PC-3 (cell line): ENCODE results near the gene REG4. TPM values are rescaled to one million over a fixed set of nuclear protein-coding genes. Genes with fewer than 3 reads are reported as not detected.
"Not testable (repeated sequence)": the region's sequence is repeated elsewhere in the genome, so short reads cannot be mapped to it uniquely, and the experiment has no call there.

Experiments
- ATAC-seq: fragments of 200-7000 bp; cut with Tn5 transposase; 2 replicates; pipeline ENCODE4 v1.9.1; 2020; ENCODE audit warnings: mild to moderate bottlenecking, moderate library complexity
- Bru-seq: library from RNA; stranded (reverse); fragments of 400-500 nt; gene quantifications from one replicate; lab custom pipeline; 2021; lab: Mats Ljungman, UMichigan
- BruChase-seq, 2 experiments: library from RNA; stranded (reverse); fragments of 400-500 nt; gene quantifications; one replicate each; lab custom pipeline; 2021; lab: Mats Ljungman, UMichigan
- BruUV-seq: library from RNA; stranded (reverse); fragments of 400-500 nt; replicated peaks from 2 replicates; lab custom pipeline; 2021; lab: Mats Ljungman, UMichigan
- CTCF ChIA-PET: fragments of 300-600 bp; sonication (Branson Sonifier 250); formaldehyde crosslinking; loops from one replicate; lab custom pipeline; 2022; ENCODE audit warnings: antibody characterized with exemption; lab: Charles Lee
- POLR2A ChIA-PET: fragments of 300-600 bp; sonication (Branson Sonifier 250); formaldehyde crosslinking; loops from one replicate; lab custom pipeline; 2022; ENCODE audit warnings: antibody characterized with exemption; ENCODE audit not compliant: unreplicated experiment; lab: Charles Lee
- DNase-seq: peaks from one replicate; pipeline ENCODE4 v3.0.0-alpha.2; 2015
- H2AFZ ChIP-seq: fragments of 300-600 bp; sonication (generic); 2 replicates; pipeline ENCODE4 v1.6.0; 2016; ENCODE audit warnings: antibody characterized with exemption, low read length
- H3F3A ChIP-seq: fragments of 300-600 bp; sonication (generic); one replicate; pipeline ENCODE4 v1.6.0; 2017; ENCODE audit warnings: antibody characterized with exemption, low read length, control low read depth, mild to moderate bottlenecking; ENCODE audit not compliant: unreplicated experiment
- H3K27ac ChIP-seq: fragments of 300-600 bp; sonication (generic); 2 replicates; pipeline ENCODE4 v1.5.1; 2016; ENCODE audit warnings: mild to moderate bottlenecking, low read length
- H3K27me3 ChIP-seq: fragments of 300-600 bp; sonication (generic); 2 replicates; pipeline ENCODE4 v1.6.1; 2016; ENCODE audit warnings: low read length, mixed read lengths
- H3K36me3 ChIP-seq: fragments of 300-600 bp; sonication (generic); 2 replicates; pipeline ENCODE4 v1.6.1; 2016; ENCODE audit warnings: low read depth, mixed run types, low read length, mixed read lengths
- H3K4me1 ChIP-seq: fragments of 300-600 bp; sonication (generic); 2 replicates; pipeline ENCODE4 v1.5.1; 2016; ENCODE audit warnings: low read length; ENCODE audit not compliant: insufficient read depth
- H3K4me2 ChIP-seq: fragments of 300-600 bp; sonication (generic); 2 replicates; pipeline ENCODE4 v1.6.0; 2016; ENCODE audit warnings: low read length
- H3K4me3 ChIP-seq: fragments of 300-600 bp; sonication (generic); 2 replicates; pipeline ENCODE4 v1.5.1; 2016; ENCODE audit warnings: mild to moderate bottlenecking, low read length, mixed read lengths
- H3K79me2 ChIP-seq: fragments of 300-600 bp; sonication (generic); 2 replicates; pipeline ENCODE4 v1.6.1; 2017; ENCODE audit warnings: low read length, mixed read lengths
- H3K9ac ChIP-seq: fragments of 300-600 bp; sonication (generic); 2 replicates; pipeline ENCODE4 v1.6.0; 2016; ENCODE audit warnings: mild to moderate bottlenecking, low read length
- H3K9me2 ChIP-seq: fragments of 300-600 bp; sonication (generic); replicated peaks from 2 replicates; pipeline ENCODE4 v1.6.1; 2016; ENCODE audit warnings: mixed run types, low read length, mixed read lengths
- H3K9me3 ChIP-seq: fragments of 300-600 bp; sonication (generic); 2 replicates; pipeline ENCODE4 v1.6.1; 2016; ENCODE audit warnings: low read length, mixed read lengths
- H4K20me1 ChIP-seq: fragments of 300-600 bp; sonication (generic); 2 replicates; pipeline ENCODE4 v1.6.1; 2016; ENCODE audit warnings: low read length, mixed read lengths
- CTCF ChIP-seq: fragments of 300-600 bp; sonication (generic); conservative IDR thresholded peaks from 2 replicates; pipeline ENCODE4 v1.5.1; 2017; ENCODE audit warnings: antibody characterized with exemption, low read depth, mild to moderate bottlenecking, low read length
- EZH2 ChIP-seq: fragments of 300-600 bp; sonication (generic); IDR thresholded peaks from one replicate; pipeline ENCODE4 v1.6.1; 2017; ENCODE audit warnings: antibody characterized with exemption, mild to moderate bottlenecking, low read length; ENCODE audit not compliant: unreplicated experiment
- EZH2phosphoT487 ChIP-seq: fragments of 300-600 bp; sonication (generic); IDR thresholded peaks from 2 replicates; pipeline ENCODE4 v1.6.1; 2018; ENCODE audit warnings: mild to moderate bottlenecking, antibody characterized with exemption, low read length, borderline replicate concordance
- intact Hi-C: fragments of 100-400 bp; cut with micrococcal nuclease; formaldehyde crosslinking; loops from 2 replicates; pipeline ENCODE4 v1.9.0; 2023
- long read RNA-seq: library from polyadenylated mRNA; unstranded; transcript quantifications from one replicate; pipeline ENCODE4 v2.0.0, GENCODE V29; 2021; ENCODE audit not compliant: unreplicated experiment
- total RNA-seq: library from RNA; depleted of rRNA; stranded (reverse); fragments of >200 nt; gene quantifications from 2 replicates; pipeline ENCODE4 v1.2.3, GENCODE V29; 2014; rRNA removed

REG4 gene
- total RNA-seq: 0.40 and 0.87 TPM in 2 replicates
- Bru-seq, nascent RNA: percentile 37 among the genes with signal in this experiment
- BruChase-seq, experiment 1, labeled RNA remaining after a 6-hour chase: percentile 38 among the genes with signal in this experiment
- percentile 50 among the genes with signal in this experiment for BruChase-seq, experiment 2, labeled RNA remaining after a 2-hour chase
- long read RNA-seq, transcript REG4-201 (6 exons, 1,357 nt): major isoform, 24 of 37 reads
- long read RNA-seq, partial matches to known transcripts: 1 of 37 reads
- long read RNA-seq, other reads (novel, unspliced or antisense): 6 of 37 reads

- CTCF ChIA-PET: no interaction called here
- no TSS peak for BruUV-seq
Observed at GRCh38 chr1:119811387-119811786, at the start of gene REG4. TSS of gene REG4 (minus strand) at chr1:119811460. CDS start at chr1:119808769, 2,691 bp downstream.

GRCh38 chr1:119859647-119860046 is 48.4 kb upstream of the REG4 start:
- TF ChIP-seq EZH2 (no peak), EZH2phosphoT487 (no peak), CTCF (no peak)
- POLR2A ChIA-PET: interaction anchor here (0.6 to 0.7 kb wide), 2 partner anchors 14 to 86 kb away, joined by 4 to 6 read pairs; no protein-coding TSS in a partner anchor
- peak; percentile 99 for ATAC-seq

More at GRCh38 chr1:119811387-119811786, at the start of gene REG4:
- intact Hi-C loops: no loop called here
- no peak for DNase-seq
- Histone ChIP-seq H3K9me2 (no peaks in the 10 kb centered on the region), H3K4me1 (peaks cover 18% of the 10 kb centered on the region), H3K36me3 (no peaks in the 10 kb centered on the region), H4K20me1 (no peaks in the 10 kb centered on the region), H3K9me3 (no peaks in the 10 kb centered on the region), H3K27me3 (no peaks in the 10 kb centered on the region), H3K4me3 (no peak within 1 kb of the TSS), H3K4me2 (no peak within 1 kb of the TSS), H3K79me2 (no peaks in the 10 kb centered on the region), H3F3A (no peaks in the 10 kb centered on the region), H3K27ac (no peak within 1 kb of the TSS), H3K9ac (no peak within 1 kb of the TSS), H2AFZ (no peak within 1 kb of the TSS)
- TF ChIP-seq EZH2 (no peak), CTCF (no peak), EZH2phosphoT487 (no peak)
- peak; percentile 35 for ATAC-seq
- POLR2A ChIA-PET: no interaction called here

GRCh38 chr1:119858556-119859214 is 47.4 kb upstream of the REG4 start:
- H3K9me2 ChIP-seq, H3K9me3 ChIP-seq, DNase-seq, BruUV-seq, H3K79me2 ChIP-seq, H4K20me1 ChIP-seq, H3K27me3 ChIP-seq, H3F3A ChIP-seq, ATAC-seq, CTCF ChIA-PET, POLR2A ChIA-PET, H3K36me3 ChIP-seq: not testable (repeated sequence)
- Histone ChIP-seq H3K4me1 (peaks cover 29% of the 10 kb centered on the region), H3K4me3 (0 out of 2 replicates have a peak overlapping the region, but pooled peaks have one; percentile 6), H3K27ac (peak overlapping the region; percentile 73), H2AFZ (peak overlapping the region; percentile 35; the same call in 1 of the 2 replicates), H3K4me2 (peak overlapping the region; percentile 52), H3K9ac (0 out of 2 replicates have a peak overlapping the region, but pooled peaks have one; percentile 1)
- intact Hi-C loops: loop anchor here (2.0 kb wide), 1 partner anchor 50 kb away; no protein-coding TSS in a partner anchor

More at GRCh38 chr1:119859647-119860046, 48.4 kb upstream of the REG4 start:
- peak; percentile 87 for DNase-seq
- H3K4me2 ChIP-seq: peak overlapping the region; percentile 52
- no peaks in the 10 kb centered on the region for H4K20me1 ChIP-seq
- no peaks in the 10 kb centered on the region for H3K9me3 ChIP-seq
- peak overlapping the region; percentile 73 for H3K27ac ChIP-seq
- no peaks in the 10 kb centered on the region for H3K36me3 ChIP-seq
- H3K9me2 ChIP-seq: no peaks in the 10 kb centered on the region
- no peaks in the 10 kb centered on the region for H3K27me3 ChIP-seq
- no TSS peak for BruUV-seq
- no peaks in the 10 kb centered on the region for H3K79me2 ChIP-seq
- peak overlapping the region; percentile 62 for H2AFZ ChIP-seq
- H3F3A ChIP-seq: no peaks in the 10 kb centered on the region
- CTCF ChIA-PET: interaction anchor here (0.5 kb wide), 1 partner anchor 115 kb away, joined by 3 read pairs; no protein-coding TSS in a partner anchor
- H3K4me3 ChIP-seq: 0 out of 2 replicates have a peak overlapping the region, but pooled peaks have one; percentile 6
- intact Hi-C loops: loop anchor here (2.0 kb wide), 1 partner anchor 51 kb away; no protein-coding TSS in a partner anchor
- H3K9ac ChIP-seq: no peak overlapping the region
- peaks cover 29% of the 10 kb centered on the region for H3K4me1 ChIP-seq
